ENCODE results near the gene RFC4.
"Not testable (repeated sequence)": the region's sequence is repeated elsewhere in the genome, so short reads cannot be mapped to it uniquely, and the experiment has no call there.

RFC4 gene, protein sequence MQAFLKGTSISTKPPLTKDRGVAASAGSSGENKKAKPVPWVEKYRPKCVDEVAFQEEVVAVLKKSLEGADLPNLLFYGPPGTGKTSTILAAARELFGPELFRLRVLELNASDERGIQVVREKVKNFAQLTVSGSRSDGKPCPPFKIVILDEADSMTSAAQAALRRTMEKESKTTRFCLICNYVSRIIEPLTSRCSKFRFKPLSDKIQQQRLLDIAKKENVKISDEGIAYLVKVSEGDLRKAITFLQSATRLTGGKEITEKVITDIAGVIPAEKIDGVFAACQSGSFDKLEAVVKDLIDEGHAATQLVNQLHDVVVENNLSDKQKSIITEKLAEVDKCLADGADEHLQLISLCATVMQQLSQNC

GRCh38 chr3:186806089-186807055, at the start of gene RFC4:
Gene RFC4, minus strand, starts transcription at chr3:186806482. Its CDS starts 1,769 bp downstream, at chr3:186804713.
- peak; percentile 43 to 49 for DNase-seq

- no peak for DNase-seq
Observed at GRCh38 chr3:186854954-186855353, 48.7 kb upstream of the RFC4 start.

DNA sequence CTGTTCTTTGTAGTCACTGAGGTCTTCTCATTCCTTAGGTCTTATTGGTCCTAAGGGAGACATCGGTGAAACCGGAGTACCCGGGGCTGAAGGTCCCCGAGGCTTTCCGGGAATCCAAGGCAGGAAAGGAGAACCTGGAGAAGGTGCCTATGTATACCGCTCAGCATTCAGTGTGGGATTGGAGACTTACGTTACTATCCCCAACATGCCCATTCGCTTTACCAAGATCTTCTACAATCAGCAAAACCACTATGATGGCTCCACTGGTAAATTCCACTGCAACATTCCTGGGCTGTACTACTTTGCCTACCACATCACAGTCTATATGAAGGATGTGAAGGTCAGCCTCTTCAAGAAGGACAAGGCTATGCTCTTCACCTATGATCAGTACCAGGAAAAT, 47.9 kb upstream of the RFC4 start:
- no peak for DNase-seq

GRCh38 chr3:186852994-186853393, 46.7 kb upstream of the RFC4 start:
- DNase-seq: no peak

GRCh38 chr3:186851835-186852234, 45.6 kb upstream of the RFC4 start:
- not testable (repeated sequence) for DNase-seq

GRCh38 chr3:186849374-186849975, 43.2 kb upstream of the RFC4 start:
- DNase-seq: peak in 1 of 2 donors; percentile 51

- no peak for DNase-seq
Observed at GRCh38 chr3:186847437-186847836, 41.2 kb upstream of the RFC4 start.

- DNase-seq: no peak
Observed at GRCh38 chr3:186845756-186846155, 39.5 kb upstream of the RFC4 start.

GRCh38 chr3:186844908-186845307, 38.6 kb upstream of the RFC4 start:
- DNase-seq: no peak

DNA sequence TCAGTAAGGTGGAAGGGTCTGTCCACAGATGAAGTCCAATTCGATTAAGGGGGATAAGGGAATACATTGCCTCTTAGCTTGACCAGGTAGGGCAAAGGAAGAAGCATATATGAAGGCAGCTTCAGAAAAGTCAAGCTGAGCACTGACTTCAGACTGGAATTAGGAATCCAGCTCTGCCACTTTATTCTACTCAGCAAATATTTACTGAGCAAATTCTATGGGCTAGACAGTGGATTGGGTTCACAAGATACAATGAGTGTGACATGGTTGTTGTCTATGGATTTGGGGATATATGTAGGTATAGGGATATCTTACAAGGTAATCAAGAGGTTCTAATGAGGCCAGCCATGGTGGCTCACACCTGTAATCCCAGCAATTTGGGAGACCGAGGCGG, 36.8 kb upstream of the RFC4 start:
- DNase-seq: no peak

- no peak for DNase-seq
Observed at GRCh38 chr3:186842426-186843038, 36.2 kb upstream of the RFC4 start, which contains the start of gene ADIPOQ. Gene ADIPOQ, plus strand, starts transcription at chr3:186842710. Its CDS starts 10,349 bp downstream, at chr3:186853059.

GRCh38 chr3:186841620-186842019, 35.3 kb upstream of the RFC4 start:
- no peak for DNase-seq

GRCh38 chr3:186839874-186840641, 33.8 kb upstream of the RFC4 start:
- DNase-seq: no peak

- DNase-seq: no peak
Observed at GRCh38 chr3:186832276-186832675, 26.0 kb upstream of the RFC4 start.

DNA sequence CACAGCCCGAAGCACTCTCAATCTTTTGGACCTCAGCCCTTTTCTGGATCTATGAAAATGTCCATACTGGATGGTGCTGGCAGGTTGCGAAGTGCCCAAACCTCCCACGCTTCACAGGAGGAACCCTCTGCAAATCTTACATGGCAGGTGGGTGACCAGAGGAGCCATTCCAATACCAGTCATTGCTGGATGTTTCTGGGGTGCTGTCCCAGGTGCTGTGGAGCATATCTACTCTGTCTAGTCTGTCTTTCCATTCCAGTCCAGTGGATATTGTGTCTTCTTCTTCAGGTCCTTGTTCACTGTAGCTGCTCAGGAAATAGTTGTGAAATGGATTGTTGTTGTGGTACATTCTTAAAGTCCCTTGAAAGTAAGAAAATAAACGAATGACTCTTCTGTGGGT, 25.5 kb upstream of the RFC4 start:
- no peak for DNase-seq

DNA sequence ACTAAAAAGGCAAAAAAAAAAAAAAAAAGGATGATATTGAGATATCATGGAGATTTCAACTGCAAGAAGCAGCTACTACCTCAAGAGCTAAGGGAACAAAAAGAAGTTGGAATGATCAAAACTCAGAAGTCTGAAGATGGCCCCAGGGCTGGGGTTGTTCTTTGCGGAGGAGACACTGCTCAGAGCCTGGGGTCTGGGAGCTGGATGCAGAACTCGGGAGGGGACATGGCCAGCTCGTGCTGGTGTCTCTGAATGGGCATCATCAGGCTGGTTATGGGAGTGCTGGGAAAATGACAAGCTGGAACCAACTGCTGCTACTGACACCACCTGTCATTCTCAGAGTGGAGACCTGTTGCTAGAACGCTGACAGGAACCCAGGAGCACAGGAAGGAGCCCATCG, 22.1 kb upstream of the RFC4 start:
- no peak for DNase-seq

GRCh38 chr3:186826976-186827857, 20.9 kb upstream of the RFC4 start:
- peak; percentile 71 to 72 for DNase-seq

DNA sequence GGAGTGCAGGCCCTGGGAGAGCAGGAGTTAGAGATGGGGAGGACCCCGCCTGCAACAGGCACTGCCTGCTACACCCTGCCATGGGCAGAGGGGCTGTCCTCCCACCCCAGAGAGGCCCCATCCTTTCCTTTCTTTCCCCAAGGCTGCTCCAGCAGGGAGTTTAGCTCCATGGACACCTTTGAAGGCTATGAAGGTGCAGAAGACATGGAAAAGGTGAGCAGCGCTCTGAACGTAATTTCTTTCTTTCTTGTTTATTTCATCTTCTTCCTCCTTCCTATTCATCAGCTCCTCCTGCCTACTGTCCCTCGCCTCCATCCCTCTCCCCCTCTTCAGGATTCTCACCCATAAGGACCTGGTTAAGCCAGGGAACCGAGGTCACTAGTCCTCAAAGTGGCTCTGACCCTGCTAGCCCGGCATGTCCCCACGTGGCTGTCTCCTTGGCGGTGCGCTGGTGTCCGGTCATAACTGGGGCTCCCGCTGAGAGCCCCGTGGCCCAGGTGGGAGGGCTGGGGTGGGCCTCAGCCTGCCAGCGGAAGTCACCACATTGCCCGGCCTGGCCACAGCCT, 20.2 kb upstream of the RFC4 start:
- no peak for DNase-seq

DNA sequence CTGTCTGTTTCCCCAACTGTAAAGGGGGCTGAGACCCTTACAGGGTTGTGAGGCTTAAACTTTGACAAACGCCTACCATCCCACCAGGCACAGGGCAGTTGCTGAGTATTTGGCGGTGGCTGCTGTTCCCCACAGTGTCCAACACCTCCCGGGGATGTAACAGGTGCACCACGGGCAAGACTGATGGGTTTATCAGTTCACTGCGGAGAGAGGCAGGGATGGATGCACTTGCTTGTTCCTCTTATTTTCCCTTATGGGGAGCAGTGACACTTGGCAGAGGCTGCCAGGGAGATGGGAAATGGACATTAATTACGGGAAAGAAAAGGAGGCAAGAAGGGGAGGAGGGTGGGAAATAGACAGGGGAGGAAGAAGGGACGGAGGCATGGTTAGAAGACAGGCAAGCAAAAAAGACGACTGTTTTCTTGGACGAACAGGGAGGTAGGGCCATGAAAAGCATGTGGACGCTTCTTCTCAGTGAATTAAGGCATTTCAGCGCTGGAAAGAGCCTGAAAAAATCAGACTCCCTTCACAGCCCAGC, 19.7 kb upstream of the RFC4 start:
- DNase-seq: no peak

DNA sequence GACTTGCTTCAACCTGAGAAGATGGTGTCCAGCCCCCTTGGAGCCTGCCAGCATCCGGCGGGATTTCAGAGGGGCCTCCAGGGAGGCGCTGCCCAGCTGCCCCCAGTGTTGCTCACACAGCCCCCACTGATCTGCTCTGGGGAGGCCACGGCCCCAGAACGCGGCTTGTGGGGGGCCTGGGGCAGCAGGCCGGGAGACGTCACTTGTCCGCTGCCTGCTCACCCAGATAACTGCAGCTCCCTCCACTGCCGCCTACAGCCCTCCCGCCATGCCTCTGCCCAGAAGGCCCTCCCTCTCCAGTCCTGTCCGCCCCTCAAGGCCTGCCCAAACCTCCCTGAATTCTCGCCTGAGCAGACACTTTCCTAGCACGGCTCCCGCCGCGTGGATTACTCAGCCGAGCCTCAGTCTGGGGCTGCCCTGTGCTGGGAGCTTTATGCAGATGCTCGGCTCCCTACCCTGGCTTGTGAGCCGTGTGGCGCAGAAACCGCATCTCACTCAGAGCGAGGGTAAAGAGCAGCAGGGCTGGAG, 19.1 kb upstream of the RFC4 start:
- DNase-seq: no peak

All from bone marrow (tissue), 2 donors.